Raji (cell line): ENCODE data around the gene IL17RA.
A peak's percentile ranks its signal among the peaks of the same experiment; 100 is the strongest.

Experiments used
- POLR2A ChIP-seq: IDR thresholded peaks from 2 replicates; pipeline ENCODE4 v1.6.1; 2011; ENCODE audit warnings: low read depth, low read length, control low read depth; ENCODE audit not compliant: insufficient read depth

The IL17RA gene, protein sequence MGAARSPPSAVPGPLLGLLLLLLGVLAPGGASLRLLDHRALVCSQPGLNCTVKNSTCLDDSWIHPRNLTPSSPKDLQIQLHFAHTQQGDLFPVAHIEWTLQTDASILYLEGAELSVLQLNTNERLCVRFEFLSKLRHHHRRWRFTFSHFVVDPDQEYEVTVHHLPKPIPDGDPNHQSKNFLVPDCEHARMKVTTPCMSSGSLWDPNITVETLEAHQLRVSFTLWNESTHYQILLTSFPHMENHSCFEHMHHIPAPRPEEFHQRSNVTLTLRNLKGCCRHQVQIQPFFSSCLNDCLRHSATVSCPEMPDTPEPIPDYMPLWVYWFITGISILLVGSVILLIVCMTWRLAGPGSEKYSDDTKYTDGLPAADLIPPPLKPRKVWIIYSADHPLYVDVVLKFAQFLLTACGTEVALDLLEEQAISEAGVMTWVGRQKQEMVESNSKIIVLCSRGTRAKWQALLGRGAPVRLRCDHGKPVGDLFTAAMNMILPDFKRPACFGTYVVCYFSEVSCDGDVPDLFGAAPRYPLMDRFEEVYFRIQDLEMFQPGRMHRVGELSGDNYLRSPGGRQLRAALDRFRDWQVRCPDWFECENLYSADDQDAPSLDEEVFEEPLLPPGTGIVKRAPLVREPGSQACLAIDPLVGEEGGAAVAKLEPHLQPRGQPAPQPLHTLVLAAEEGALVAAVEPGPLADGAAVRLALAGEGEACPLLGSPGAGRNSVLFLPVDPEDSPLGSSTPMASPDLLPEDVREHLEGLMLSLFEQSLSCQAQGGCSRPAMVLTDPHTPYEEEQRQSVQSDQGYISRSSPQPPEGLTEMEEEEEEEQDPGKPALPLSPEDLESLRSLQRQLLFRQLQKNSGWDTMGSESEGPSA

DNA sequence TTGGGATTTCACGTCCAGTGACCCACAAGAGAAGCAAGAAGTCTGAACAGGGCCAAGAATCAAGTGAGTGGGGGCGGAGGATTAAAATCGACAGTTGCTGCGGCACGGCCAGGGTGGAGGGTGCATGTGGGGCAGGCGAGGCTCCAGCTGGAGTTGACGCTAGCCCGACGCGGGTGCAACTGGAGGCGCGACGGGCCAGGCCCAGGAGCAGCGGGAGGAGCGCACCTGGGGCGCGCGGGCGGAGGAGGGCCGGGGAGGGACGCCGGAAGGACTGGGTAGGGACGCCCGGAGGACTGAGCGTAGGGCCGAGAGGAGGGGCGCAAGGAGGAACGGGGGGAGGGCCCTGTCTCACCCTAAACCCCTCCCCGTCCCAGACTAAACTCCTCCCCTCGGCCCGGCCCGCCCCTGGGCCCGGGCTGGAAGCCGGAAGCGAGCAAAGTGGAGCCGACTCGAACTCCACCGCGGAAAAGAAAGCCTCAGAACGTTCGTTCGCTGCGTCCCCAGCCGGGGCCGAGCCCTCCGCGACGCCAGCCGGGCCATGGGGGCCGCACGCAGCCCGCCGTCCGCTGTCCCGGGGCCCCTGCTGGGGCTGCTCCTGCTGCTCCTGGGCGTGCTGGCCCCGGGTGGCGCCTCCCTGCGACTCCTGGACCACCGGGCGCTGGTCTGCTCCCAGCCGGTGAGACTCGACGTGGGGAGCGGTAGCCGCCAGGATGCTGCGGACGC is at the start of gene IL17RA:
Gene IL17RA (plus strand): TSS at position 447 of the 723 bp plus-strand sequence. CDS start 92 bp downstream, at position 539.
- TF ChIP-seq POLR2A, result peak; percentile 67

DNA sequence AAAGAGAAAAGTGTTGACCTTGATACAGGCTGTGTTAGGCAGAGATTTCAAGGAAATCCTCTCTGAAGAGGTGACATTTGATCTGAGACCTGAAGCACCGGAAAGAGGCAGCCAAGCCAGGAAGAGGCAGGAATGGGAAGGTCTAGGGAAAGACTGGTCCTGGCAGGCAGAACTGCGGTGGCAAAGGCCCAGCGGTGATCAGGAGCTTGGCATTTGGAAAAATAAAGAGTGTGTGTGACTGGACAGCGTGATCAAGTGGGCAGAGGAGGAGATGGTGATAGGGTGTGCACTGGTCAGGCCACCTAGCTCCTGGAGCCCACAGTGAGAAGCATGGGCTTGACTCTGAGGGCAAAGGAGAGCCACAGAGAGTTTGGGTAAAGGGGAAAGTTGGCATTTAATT is 49.6 kb upstream of the IL17RA start:
- no peak for TF ChIP-seq POLR2A

DNA sequence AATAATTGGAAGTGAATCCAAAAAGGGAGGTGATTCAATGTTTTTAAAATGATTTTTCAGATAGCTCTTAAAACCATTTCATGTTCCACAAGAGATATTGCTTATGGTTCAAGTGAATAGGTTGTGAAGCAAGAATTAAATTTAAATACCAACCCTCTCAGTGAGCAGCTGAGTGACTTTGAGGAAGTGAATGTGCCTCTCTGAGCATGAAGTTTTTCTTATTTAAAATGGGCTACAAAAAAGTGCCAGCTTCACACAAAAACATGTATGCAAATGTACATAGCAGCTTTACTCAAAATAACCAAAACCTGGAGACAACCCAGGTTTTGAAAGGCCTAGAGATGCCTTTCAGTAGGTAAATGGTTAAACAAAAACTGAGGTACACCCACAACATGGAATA is 41.3 kb upstream of the IL17RA start:
- no peak for TF ChIP-seq POLR2A

DNA sequence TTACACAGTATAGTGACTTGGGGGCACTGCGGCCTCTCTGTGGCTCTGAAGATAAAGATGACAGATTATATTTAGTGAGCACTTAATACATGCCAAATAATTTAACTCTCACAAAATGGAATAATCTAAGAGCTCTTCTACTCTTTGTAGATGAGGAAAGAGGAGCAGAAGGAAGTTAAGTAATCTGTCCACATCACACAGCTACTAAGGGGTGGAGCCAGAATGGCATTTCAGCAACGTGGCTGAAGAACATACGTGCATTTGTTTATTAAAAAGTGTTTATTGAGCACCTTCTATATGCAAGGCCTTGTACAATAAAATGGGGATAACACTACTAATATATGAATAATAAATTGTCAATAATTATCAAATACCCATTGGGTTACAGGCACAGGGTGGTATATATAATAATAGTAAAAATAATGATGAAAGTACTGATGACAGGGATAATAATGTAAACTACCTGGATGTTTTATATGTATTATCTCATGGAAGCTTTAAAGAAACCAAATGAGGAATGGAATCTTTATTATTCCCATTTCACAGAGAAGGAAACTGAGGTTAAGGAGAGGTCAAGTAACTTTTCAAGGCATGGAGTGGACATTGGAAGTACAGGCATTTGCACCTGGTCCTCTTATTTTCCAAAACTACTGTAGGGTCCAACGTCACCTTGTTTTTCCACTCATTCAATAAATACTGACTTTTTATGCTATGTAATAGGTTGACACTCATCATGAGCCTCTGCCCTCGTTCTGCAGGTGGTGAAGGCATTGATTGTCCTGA is 38.0 kb upstream of the IL17RA start:
- TF ChIP-seq POLR2A, result no peak

DNA sequence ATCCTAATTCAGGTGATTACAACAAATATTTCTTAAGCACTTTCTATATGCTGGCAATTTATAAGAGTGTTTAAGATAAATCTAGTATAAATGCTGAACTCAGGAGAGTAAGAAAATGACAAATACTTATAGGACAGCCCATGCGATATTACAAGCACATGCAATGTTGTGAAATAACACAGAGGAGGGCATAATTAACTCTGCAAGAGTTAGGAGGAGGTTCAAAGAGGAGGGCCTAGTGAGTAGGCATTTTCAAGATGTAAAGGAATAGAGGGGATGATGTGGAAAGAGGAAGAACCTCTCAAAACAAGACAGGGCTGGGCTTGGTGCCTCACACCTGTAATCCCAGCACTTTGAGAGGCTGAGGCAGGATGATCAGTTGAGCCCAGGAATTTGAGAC is 37.1 kb upstream of the IL17RA start:
- no peak for TF ChIP-seq POLR2A

DNA sequence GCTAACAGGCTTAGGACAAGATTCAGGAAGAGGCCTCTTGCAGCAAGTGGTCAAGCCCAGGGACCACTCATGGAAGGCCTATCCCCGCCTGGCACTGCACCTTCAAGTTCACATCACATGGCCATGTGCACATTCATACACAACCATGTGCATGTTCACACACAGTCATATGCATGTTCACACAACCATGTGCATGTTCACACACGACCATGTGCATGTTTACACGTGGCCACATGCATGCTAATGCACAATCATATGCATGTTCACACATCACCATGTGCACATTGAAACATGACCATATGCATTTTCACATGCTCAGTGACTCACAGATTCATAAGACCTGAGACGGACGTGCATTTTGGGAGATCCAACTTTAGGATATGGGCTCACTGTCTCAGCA is 28.7 kb upstream of the IL17RA start:
- TF ChIP-seq POLR2A, result no peak

DNA sequence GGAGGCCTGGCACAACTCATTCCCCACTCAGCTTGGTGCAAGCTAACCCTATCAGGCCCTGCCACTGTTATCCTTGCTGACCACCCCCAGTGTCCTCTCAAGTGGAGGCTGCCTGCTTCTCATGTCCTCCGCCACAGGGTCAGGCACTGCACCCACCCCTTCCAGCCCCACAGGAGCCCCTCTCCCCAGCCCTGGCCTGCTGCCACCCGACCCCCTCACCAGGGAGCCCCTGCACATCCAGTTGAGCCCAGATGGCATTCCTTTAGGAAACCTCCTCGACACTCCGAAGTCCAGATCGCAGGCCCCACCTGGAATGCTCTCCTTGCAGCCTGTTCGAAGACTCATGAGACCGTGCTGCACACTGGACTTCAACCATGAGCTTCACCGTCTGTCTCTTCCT is 28.0 kb upstream of the IL17RA start:
- no peak for TF ChIP-seq POLR2A

DNA sequence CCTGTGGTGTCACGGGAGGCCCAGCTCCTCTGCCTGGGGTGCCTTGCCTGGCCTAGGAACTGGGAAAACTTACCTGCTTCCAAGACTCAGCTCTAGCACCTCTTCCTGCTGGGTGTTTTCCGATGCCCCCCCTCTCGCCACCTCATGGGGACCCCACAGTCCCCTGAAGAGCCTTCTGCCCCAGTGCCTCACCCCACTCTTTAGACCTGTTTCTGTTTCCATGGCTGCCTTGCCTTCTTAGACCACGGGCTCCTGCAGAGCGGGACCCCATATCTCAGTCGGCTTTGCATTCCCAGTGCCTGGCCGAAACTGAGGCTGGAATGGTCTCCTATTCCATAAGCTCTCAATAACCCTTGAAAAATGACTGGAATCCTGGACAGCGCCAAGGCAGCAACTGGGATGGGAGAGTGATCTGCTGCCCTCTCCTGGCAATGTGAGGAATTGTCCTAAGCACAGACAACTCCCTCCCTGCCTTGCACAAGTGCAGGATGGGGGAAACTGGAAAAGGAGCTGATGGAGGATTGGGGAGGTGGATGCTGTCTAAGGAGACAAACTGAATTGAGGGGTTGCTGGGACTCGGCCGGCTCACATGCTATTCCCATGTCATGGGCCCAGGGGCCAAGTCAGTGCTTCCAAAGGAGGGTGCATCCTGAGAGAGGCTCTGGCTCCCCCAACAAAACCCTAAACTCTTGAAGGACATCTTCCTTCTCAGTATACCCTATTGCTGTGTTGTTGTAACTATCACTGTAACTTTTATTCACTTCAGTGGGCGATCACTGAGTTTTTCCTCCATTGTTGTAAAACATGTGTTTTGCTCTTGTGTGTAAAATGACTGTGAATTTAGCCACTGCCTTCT is 26.6 kb upstream of the IL17RA start:
- no peak for TF ChIP-seq POLR2A

DNA sequence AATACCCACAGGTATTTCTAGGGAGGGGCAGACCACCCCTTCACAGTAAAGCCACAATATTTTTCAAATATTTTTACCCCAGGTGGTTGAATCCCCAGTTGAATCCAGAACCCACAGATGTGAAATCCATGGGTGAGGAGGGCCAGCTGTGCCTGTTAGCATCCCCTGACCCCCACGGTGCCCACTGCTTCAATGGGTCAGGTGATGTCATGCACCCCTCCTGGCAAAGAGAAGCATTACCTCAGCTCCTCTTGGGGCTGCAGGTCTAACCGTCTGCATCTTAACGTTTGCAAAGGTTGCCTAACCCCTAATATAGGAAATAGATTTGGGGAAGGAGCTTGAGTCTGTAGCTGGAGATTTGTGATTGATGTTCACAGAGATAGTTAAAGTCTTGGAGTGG is 24.7 kb upstream of the IL17RA start:
- no peak for TF ChIP-seq POLR2A

DNA sequence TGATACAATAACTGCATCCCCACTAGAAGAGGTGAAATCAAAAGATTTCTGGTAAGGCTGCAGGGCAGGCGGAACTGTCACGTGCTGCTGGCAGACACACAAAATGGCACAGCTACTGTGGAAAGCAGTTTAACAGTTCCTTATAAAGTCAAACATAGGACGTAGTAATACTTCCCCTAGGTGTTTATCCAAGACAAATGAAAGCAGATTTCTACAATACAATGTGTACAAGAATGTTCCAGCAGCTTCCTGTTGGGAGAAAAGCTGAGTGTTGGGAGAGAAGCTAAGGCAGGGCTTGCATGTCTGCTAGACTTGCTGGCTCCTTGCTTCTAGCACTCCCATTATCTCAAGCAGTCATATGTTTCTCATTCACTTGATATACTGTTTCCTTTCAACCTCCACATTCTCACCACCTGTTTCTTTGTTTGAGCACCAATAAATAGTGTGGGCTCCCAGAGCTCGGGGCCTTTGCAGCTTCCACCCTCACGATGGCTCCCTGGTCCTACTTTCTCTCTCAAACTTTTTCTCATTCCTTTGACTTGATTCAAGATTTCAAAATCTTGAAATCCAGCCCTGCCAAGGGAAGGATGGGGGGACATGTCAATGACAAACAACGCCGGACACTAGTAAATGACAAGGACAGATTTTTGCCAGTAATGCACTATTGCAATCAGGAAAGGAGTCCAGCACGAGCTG is 21.2 kb upstream of the IL17RA start:
- TF ChIP-seq POLR2A, result no peak

DNA sequence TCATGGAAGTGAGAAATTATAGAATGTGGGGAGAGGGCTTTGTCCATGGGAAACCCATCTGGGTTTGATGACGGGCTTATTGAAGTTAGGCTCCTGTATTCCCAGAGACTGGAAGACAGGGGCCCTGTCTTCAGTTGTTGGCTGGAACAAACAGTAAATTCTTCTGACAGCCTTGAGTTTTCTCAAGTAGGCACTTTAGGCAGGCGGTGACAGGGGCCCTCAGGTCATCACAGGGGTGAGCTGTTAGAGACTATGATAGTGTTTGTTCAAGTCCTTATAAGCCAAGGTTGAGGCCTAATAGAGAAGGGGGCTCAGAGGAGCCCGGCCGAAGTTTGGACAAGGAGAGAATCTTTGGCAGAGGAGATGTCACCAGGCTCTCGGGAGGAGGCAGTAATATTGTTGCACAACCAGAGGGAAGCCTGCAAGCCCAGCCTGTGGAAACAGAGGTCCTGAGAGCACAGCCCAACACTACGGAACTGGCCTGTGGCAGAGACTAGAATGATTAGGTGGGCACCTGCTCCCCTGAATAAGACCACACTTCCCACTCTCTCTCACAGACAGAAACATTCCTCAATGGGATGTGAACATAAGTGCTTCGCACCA is 20.2 kb upstream of the IL17RA start:
- TF ChIP-seq POLR2A, result no peak

DNA sequence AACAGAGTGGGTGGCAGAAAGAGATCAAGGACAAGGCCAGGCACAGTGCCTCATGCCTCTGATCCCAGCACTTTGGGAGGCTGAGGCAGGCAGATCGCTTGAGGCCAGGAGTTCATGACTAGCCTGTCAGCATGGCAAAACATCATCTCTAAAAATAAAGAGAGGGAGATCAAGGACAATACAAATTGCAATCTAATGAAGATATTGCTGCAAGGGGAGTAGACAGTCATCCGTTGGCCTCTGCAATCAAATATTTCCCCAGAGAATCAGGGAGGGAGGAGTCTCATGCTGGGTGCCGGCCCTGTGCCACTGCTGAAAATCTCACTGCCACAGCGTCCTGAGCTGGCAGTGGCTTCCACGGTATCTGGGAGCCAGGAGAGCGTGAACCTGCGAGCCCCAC is 19.4 kb upstream of the IL17RA start:
- TF ChIP-seq POLR2A, result no peak

DNA sequence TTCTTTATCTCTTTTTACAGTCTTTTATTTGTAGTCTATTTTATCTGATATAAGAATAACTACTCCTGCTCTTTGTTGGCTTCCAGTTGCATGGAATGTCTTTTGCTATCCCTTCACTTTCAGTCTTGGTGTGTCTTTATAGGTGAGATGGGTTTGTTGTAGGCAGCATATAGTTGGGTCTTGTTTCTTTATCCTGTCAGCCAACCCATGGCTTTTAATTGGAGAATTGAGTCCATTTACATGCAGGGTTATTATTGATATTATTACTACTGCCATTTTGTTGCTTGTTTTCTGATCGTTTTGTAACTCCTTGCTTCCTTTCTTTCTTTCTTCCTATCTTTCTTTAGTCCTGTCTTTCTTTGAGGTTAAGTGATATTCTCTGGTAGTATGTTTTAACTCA is 11.9 kb upstream of the IL17RA start:
- no peak for TF ChIP-seq POLR2A

DNA sequence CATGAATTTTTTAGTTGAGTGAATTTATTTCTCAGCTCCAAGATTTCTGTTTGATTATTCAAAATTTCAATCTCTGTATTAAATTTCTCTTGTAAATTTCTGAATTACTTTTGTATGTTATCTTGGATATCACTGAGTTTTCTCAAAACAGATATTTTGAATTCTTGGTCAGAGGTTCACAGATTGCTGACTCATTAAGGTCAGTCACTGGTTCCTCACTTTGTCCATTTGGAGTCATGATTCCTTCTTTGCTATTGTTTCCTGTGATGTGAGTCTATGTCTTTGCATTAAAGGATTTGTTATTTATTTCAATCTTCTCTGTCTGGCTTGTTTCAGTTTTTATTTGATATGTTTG is 10.2 kb upstream of the IL17RA start:
- TF ChIP-seq POLR2A, result no peak
